OCI-LY1 (cell line): ENCODE results near the gene PAQR6.

Experiments
- H2AFZ ChIP-seq: fragments of 200-600 bp; sonication (generic), shearing (Covaris generic); 2 replicates; pipeline ENCODE4 v1.6.0; 2014; ENCODE audit warnings: antibody characterized with exemption, mild to moderate bottlenecking, low read length
- H3F3A ChIP-seq: fragments of 200-600 bp; sonication (generic), shearing (Covaris generic); 2 replicates; pipeline ENCODE4 v1.6.0; 2014; ENCODE audit warnings: mild to moderate bottlenecking, antibody characterized with exemption, low read length, moderate library complexity; ENCODE audit not compliant: insufficient read depth
- H3K27ac ChIP-seq: fragments of 200-600 bp; sonication (generic); 2 replicates; pipeline ENCODE4 v1.5.1; 2014; ENCODE audit warnings: low read length, mixed run types, mild to moderate bottlenecking, low read depth; ENCODE audit not compliant: poor library complexity, severe bottlenecking
- H3K27me3 ChIP-seq: fragments of 200-600 bp; sonication (generic); 2 replicates; pipeline ENCODE4 v1.6.0; 2014; ENCODE audit warnings: antibody characterized with exemption, mild to moderate bottlenecking, low read length, moderate library complexity; ENCODE audit not compliant: insufficient read depth
- H3K36me3 ChIP-seq: fragments of 200-600 bp; sonication (generic); 2 replicates; pipeline ENCODE4 v1.6.1; 2014; ENCODE audit warnings: mild to moderate bottlenecking, antibody characterized with exemption, low read length, moderate library complexity, mixed read lengths; ENCODE audit not compliant: insufficient read depth
- H3K4me1 ChIP-seq: fragments of 200-600 bp; sonication (generic); 2 replicates; pipeline ENCODE4 v1.5.1; 2014; ENCODE audit warnings: mild to moderate bottlenecking, low read length, moderate library complexity; ENCODE audit not compliant: insufficient read depth, severe bottlenecking
- H3K4me2 ChIP-seq: fragments of 200-600 bp; sonication (generic), shearing (Covaris generic); 2 replicates; pipeline ENCODE4 v1.6.1; 2014; ENCODE audit warnings: low read length
- H3K4me3 ChIP-seq: fragments of 200-600 bp; sonication (generic); 2 replicates; pipeline ENCODE4 v1.5.1; 2014; ENCODE audit warnings: low read length, low read depth, mild to moderate bottlenecking, mixed read lengths; ENCODE audit not compliant: poor library complexity, severe bottlenecking
- H3K79me2 ChIP-seq: fragments of 200-600 bp; shearing (Covaris generic); 2 replicates; pipeline ENCODE4 v1.6.1; 2016; ENCODE audit warnings: mixed run types, low read length, mixed read lengths; ENCODE audit not compliant: insufficient read depth
- H3K9ac ChIP-seq: fragments of 200-600 bp; sonication (generic), shearing (Covaris generic); 2 replicates; pipeline ENCODE4 v1.6.1; 2014; ENCODE audit warnings: mild to moderate bottlenecking, low read length, mixed read lengths
- H3K9me2 ChIP-seq: fragments of 200-600 bp; sonication (generic), shearing (Covaris generic); 2 replicates; pipeline ENCODE4 v1.6.1; 2014; ENCODE audit warnings: low read depth, mild to moderate bottlenecking, low read length, mixed read lengths
- H3K9me3 ChIP-seq: fragments of 200-600 bp; shearing (Covaris generic); 2 replicates; pipeline ENCODE4 v1.6.1; 2014; ENCODE audit warnings: low read length, mixed read lengths
- H4K20me1 ChIP-seq: fragments of 200-600 bp; sonication (generic), shearing (Covaris generic); 2 replicates; pipeline ENCODE4 v1.6.0; 2016; ENCODE audit warnings: mild to moderate bottlenecking, low read length; ENCODE audit not compliant: insufficient read depth
- CTCF ChIP-seq: fragments of 200-600 bp; sonication (generic), shearing (Covaris generic); IDR thresholded peaks from 2 replicates; pipeline ENCODE4 v1.5.1; 2017; ENCODE audit warnings: mild to moderate bottlenecking, antibody characterized with exemption, low read length, moderate library complexity, mixed read lengths
- EZH2 ChIP-seq: fragments of 200-600 bp; sonication (generic), shearing (Covaris generic); IDR thresholded peaks from 2 replicates; pipeline ENCODE4 v1.8.0; 2017; ENCODE audit warnings: borderline replicate concordance, mixed run types, mild to moderate bottlenecking, antibody characterized with exemption, low read length, moderate library complexity, mixed read lengths

PAQR6 gene

GRCh38 chr1:156259805-156260204 lies 11.9 kb upstream of the PAQR6 start:
- Histone ChIP-seq H4K20me1 (no peaks in the 10 kb centered on the region), H3K4me2 (no peak overlapping the region), H2AFZ (no peak overlapping the region), H3K27me3 (no peaks in the 10 kb centered on the region), H3K4me3 (no peak overlapping the region), H3K79me2 (no peaks in the 10 kb centered on the region), H3F3A (no peaks in the 10 kb centered on the region), H3K9me3 (no peaks in the 10 kb centered on the region), H3K36me3 (peaks cover 86% of the 10 kb centered on the region), H3K9ac (no peak overlapping the region), H3K4me1 (no peaks in the 10 kb centered on the region), H3K9me2 (no peaks in the 10 kb centered on the region), H3K27ac (no peak overlapping the region)
- TF ChIP-seq EZH2, result no peak

DNA sequence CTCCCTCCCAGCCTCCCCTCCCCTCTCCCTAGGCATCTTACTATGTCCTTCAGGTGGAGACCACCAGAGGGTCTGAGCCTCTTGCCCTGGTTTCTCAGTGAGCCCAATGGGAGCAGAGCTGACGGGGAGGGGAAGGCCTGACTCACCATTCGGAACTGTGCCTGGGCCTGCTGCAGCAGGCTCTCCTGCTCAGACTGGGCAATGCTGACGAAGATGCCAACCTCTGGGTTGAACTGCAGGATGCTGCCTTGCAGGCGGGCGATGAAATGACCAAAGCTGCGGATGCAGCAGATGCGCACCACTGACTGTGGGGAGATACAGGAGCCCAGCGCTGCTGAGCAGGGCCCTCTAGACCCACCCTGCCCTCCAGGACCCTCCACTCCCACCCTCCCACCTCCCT lies 11.0 kb upstream of the PAQR6 start:
- Histone ChIP-seq H3K4me1 (no peaks in the 10 kb centered on the region), H3K4me3 (no peak overlapping the region), H3K36me3 (peaks cover 88% of the 10 kb centered on the region), H3K79me2 (no peaks in the 10 kb centered on the region), H4K20me1 (no peaks in the 10 kb centered on the region), H3F3A (no peaks in the 10 kb centered on the region), H3K9me3 (no peaks in the 10 kb centered on the region), H3K27ac (no peak overlapping the region), H3K27me3 (no peaks in the 10 kb centered on the region), H2AFZ (no peak overlapping the region), H3K9ac (no peak overlapping the region), H3K4me2 (no peak overlapping the region), H3K9me2 (no peaks in the 10 kb centered on the region)
- TF ChIP-seq EZH2 (no peak), CTCF (no peak)

GRCh38 chr1:156257711-156258110 lies 9.9 kb upstream of the PAQR6 start:
- no peaks in the 10 kb centered on the region for H3K4me1 ChIP-seq
- H3K9me2 ChIP-seq, result no peaks in the 10 kb centered on the region
- no peaks in the 10 kb centered on the region for H4K20me1 ChIP-seq
- H3K27me3 ChIP-seq, result no peaks in the 10 kb centered on the region
- peaks cover 88% of the 10 kb centered on the region for H3K36me3 ChIP-seq
- no peak overlapping the region for H3K4me2 ChIP-seq
- no peak overlapping the region for H2AFZ ChIP-seq
- no peaks in the 10 kb centered on the region for H3K9me3 ChIP-seq
- H3F3A ChIP-seq, result no peaks in the 10 kb centered on the region
- no peak overlapping the region for H3K9ac ChIP-seq
- H3K4me3 ChIP-seq, result no peak overlapping the region
- H3K79me2 ChIP-seq, result no peaks in the 10 kb centered on the region
- no peak overlapping the region for H3K27ac ChIP-seq
- TF ChIP-seq CTCF (no peak), EZH2 (no peak)

DNA sequence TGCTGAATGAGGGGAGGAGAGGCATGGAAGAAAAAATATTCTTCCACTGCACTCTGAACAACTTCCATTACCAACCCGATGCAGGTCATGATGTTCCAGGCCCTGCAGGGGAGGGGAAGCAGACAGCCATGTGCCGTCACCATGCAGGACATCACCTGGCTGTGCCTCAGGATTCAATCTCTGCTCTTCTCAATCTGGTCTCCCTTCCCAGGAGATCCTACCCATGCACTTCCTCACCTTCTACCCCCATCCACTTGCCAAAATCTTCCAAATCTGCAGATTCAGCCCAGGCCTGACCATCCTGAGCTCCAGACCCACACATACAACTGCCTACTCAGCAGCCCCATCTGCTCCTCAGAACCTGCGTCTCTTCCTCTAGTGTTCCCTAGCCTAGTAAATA lies 5.8 kb upstream of the PAQR6 start:
- Histone ChIP-seq H3K4me1 (no peaks in the 10 kb centered on the region), H3K9me2 (no peaks in the 10 kb centered on the region), H3K79me2 (no peaks in the 10 kb centered on the region), H3K36me3 (peaks cover 91% of the 10 kb centered on the region), H3K27ac (no peak overlapping the region), H3K9me3 (no peaks in the 10 kb centered on the region), H2AFZ (no peak overlapping the region), H3F3A (no peaks in the 10 kb centered on the region), H3K4me3 (no peak overlapping the region), H3K27me3 (no peaks in the 10 kb centered on the region), H4K20me1 (no peaks in the 10 kb centered on the region), H3K4me2 (no peak overlapping the region), H3K9ac (no peak overlapping the region)
- TF ChIP-seq CTCF (no peak), EZH2 (no peak)
